ENCODE data around the gene DLST.

The DLST gene

DNA sequence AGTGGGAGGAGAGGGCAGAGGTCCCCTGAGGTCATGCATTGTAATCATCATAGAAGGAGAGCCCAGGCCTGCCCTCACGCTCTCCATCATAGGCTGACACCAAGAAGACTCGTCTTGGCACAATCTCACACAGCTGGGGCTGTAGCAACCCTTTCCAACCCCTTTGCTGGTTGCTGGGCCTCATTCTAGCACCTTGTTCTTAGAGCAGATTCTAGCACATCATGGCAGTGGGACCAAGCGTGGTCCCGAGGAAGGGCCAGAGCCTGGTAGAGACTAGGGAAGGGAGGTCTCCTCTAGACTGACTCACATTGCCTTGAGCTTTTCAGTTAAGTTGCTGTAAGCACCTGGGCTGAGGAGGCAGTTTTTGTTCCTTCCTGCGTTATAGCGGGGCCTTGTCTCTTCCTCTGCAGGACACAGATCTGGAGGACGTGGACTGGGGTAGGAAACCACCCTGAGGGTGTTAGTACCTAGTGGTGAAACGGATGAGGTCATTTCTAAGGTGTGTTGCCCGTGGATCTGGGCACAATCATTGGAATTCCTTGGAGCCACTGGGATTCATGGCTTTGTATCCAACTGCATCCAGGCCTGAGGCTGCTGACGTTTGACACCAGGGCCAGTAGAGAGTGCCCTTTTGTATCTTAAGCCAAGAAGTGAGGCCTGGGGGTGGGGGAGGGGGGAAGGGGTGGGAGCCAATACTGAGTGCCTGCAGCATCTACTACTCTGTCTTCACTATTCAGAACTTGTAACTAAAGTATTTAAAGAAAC is 21.4 kb downstream of the DLST start:
- DNase-seq (ENCODE audit: extremely low read depth, low read depth): no peak
- TF ChIP-seq, protein P1, sequence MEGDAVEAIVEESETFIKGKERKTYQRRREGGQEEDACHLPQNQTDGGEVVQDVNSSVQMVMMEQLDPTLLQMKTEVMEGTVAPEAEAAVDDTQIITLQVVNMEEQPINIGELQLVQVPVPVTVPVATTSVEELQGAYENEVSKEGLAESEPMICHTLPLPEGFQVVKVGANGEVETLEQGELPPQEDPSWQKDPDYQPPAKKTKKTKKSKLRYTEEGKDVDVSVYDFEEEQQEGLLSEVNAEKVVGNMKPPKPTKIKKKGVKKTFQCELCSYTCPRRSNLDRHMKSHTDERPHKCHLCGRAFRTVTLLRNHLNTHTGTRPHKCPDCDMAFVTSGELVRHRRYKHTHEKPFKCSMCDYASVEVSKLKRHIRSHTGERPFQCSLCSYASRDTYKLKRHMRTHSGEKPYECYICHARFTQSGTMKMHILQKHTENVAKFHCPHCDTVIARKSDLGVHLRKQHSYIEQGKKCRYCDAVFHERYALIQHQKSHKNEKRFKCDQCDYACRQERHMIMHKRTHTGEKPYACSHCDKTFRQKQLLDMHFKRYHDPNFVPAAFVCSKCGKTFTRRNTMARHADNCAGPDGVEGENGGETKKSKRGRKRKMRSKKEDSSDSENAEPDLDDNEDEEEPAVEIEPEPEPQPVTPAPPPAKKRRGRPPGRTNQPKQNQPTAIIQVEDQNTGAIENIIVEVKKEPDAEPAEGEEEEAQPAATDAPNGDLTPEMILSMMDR (IDR thresholded peaks at IDR 0.05; ENCODE audit: low read depth, low read length, missing control alignments): no peak
- no peak overlapping the region for H3K4me3 ChIP-seq (replicated peaks; ENCODE audit: low read depth, low read length)

DNA sequence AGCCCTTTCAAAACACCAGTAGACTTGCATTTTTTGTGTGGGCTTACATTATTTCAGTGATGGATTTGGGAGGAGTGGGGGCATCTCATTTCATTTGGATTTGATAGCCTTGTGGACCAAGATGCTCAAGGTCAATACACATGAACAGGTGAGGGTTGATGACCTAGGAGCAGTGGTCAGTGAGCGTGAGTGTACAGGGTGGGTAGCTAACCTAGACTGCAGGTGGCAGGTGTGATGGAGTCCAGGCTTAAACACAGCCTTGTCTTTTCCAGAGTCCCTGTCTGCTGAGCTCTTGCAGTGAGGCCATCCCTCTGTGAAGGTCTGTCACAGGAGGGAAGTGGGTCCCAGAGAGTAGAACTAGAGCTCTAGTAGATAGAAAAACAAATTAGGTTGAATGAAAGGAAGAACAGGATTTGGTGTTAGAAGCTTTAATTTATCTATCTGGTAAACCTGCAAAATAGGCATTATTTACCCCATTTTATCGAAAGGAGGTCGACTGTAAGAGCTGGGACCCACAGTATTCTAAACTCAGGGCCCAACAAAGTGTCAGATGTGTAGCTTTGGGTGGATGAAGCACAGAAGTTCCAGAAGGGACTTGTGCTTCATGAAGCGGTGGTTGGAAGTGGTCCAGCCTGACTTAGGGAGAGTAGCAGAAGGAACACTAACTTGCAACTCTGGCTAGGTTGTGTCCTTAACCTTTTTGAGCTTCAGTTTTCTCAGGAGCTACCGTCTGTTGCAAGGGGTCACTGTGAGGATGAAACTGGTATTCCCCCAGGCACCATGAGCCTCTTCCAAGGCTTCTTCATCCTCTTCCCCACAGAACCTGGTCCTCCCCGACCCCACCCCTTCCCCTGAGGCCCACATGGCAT is 23.2 kb downstream of the DLST start:
- no peak overlapping the region for H3K4me3 ChIP-seq (replicated peaks; ENCODE audit: low read depth, low read length)
- TF ChIP-seq, protein P1 (IDR thresholded peaks at IDR 0.05; ENCODE audit: low read depth, low read length, missing control alignments): no peak
- no peak for DNase-seq (ENCODE audit: extremely low read depth, low read depth)

DNA sequence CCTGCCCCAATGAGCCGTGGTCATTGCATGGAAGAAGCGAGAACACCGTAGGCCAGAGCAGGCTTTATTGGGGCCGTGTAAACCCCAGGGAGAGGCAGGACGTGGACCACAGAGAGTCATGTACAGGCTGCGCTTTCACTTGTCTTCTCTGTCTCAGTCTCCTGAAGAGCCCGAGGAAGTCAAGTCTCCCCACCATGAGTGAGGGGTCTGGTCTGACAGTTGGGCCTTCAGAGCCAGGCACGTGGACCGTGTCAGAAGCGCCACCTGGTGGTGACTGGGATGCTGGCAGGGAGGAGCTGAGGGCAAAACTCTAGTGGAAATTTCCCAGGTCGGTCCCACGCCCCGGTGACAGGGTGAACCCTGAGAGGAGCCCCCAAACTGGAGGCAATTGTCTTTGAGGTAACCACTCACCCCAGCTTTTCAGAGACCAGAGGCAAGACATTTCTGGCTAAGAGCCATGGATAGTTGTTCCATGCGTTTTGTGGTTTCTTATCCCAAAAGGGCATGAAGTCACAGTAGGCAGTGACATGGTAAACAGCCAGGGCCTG is 24.0 kb downstream of the DLST start:
- DNase-seq (ENCODE audit: extremely low read depth, low read depth): no peak
- TF ChIP-seq, protein P1 (IDR thresholded peaks at IDR 0.05; ENCODE audit: low read depth, low read length, missing control alignments): peak; percentile 96
- no peak overlapping the region for H3K4me3 ChIP-seq (replicated peaks; ENCODE audit: low read depth, low read length)

DNA sequence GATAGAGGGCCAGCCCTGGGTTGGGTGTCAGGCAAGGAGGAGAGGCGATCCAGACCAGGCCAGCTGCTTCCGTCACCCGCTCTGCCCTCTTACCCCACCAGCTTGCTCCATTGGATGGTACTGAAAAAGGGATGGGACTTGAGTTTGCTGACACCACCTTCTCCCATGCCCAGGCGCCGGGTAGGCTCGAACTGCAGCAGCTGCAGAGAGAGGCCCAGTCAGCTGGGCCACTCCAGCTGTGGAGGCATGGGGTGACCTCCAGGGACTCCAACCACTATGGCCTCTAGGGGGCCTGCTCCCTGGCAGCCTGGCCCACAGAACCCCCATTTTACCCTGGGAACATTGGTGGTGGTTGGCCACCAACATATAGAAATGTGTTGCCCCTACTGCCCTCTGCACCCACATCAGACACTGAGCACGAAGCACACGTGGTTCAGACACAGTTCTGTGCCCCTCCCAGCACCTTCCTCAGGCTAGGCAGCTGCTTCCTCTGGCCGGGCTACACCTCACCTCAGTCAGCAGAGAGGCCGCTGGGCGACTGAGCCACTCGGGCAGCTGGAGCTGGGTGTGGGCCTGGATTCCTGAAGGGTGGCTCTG is 25.3 kb downstream of the DLST start:
- H3K4me3 ChIP-seq (replicated peaks; ENCODE audit: low read depth, low read length): no peak overlapping the region
- TF ChIP-seq, protein P1 (IDR thresholded peaks at IDR 0.05; ENCODE audit: low read depth, low read length, missing control alignments): peak; percentile 35
- DNase-seq (ENCODE audit: extremely low read depth, low read depth): no peak

DNA sequence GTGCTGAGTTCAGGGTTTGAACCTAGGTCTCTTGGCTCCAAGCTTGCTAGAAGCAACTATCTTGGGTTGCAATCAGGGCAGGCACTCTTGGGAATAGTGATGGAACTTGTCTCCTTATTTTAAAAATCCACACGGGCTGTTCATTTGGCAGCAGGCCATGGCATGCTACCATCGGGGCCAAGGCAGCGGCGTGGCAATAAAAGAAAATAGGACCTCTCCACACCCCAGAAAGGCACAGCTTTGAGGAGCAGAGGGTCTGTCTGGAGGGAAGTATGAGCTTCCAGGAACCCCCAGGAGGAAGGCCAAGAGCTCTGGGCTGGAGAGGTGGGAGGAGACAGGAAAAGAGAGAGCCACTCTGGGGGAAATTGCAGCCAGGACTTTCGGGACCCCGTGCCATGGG is 26.0 kb downstream of the DLST start:
- TF ChIP-seq, protein P1 (IDR thresholded peaks at IDR 0.05; ENCODE audit: low read depth, low read length, missing control alignments): no peak
- DNase-seq (ENCODE audit: extremely low read depth, low read depth): no peak

DNA sequence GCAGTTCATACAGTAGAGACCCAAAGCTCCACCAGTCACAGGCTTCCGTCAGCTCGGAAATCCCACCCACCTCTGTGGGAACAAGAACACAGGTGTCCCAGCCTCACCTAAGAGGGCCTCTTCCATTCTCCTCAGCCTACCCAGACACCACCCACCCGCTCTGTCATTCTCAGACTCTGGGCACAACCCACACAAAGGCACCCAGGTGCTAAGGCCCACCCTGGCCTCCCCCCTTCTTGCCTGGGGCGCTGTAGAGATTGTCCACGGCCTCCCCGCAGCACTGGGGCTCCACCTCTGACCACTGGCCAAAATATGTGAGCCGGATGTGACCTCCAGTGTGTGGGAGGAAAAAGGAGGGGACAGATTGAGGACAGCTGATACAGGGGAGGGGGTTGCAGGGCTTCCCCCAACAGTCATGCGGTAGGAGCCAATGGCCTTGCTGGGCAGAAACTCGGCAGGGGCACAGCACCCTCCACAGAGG is 27.2 kb downstream of the DLST start:
- DNase-seq (ENCODE audit: extremely low read depth, low read depth): no peak
- H3K4me3 ChIP-seq (replicated peaks; ENCODE audit: low read depth, low read length): no peak overlapping the region
- TF ChIP-seq, protein P1 (IDR thresholded peaks at IDR 0.05; ENCODE audit: low read depth, low read length, missing control alignments): no peak

More for the DNA sequence above, 26.0 kb downstream of the DLST start:
- H3K4me3 ChIP-seq (replicated peaks; ENCODE audit: low read depth, low read length): no peak overlapping the region

Measured in HFF-Myc (cell line).